Measurements from ENCODE around the gene FILIP1L. TPM values are rescaled to one million over a fixed set of nuclear protein-coding genes. Genes with fewer than 3 reads are reported as not detected.

FILIP1L gene
- total RNA-seq, 1 donor from 2014 or later = 42.7 TPM

DNA sequence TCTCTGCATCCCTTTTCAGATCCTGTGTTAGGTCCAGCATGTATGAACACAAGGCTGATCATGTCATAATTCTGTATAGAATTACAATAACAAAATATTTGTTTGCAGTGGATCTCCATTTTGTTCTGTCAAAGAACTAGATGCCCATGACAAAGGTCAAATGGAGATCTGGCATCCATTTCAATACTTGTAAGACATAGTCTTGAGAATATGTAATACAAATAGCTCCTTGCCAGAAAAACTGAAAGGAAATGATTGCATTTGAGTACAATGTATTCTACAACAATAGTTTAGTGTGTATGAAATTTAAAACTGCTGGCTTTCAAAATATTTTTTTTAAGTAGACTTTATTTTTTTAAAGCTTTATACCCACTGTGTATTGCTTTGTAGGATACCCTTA lies 195.6 kb downstream of the FILIP1L start:
- peak; percentile 84 for DNase-seq

- DNase-seq = no peak
Observed at GRCh38 chr3:99915906-99916432, 198.3 kb downstream of the FILIP1L start.

GRCh38 chr3:99911433-99911832 lies 202.9 kb downstream of the FILIP1L start:
- no peak for DNase-seq

GRCh38 chr3:99910752-99911290 lies 203.5 kb downstream of the FILIP1L start:
- no peak for DNase-seq

DNA sequence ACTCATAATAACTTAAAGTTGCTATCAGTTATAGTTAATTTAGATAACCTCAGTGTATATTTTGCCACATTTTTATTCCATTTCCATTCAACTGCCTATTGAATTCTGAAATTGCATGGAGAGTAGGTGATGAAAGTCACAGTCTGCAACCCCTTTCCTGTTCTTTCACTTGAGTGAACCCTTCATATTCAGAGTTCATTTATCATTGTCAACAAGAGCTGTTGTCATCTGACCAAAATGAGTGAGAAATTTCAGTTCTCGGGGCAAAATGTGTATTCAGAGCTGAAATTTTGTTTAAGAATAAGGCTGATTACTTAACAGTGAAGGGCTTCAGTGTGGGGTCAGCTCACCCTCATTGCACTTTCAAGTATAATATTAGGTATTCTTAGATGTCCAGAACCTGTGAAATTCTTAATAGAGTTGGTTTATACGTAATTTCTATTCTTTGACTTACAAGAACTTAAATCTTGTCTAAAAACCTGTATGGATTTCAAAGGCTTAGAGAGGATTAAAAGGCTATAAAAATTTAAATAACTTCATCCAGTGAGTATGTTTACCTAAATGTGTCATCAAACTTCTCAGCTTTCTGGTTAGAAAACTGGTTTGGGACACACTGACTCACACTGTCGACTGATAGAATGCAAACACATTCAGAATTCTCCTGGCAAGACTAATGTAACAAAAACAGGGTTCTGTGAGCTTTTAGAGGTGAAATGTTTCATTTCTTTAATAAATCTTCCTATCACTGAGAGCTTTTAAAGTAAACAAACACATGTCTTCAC lies 204.4 kb downstream of the FILIP1L start:
- DNase-seq = peak; percentile 41

DNA sequence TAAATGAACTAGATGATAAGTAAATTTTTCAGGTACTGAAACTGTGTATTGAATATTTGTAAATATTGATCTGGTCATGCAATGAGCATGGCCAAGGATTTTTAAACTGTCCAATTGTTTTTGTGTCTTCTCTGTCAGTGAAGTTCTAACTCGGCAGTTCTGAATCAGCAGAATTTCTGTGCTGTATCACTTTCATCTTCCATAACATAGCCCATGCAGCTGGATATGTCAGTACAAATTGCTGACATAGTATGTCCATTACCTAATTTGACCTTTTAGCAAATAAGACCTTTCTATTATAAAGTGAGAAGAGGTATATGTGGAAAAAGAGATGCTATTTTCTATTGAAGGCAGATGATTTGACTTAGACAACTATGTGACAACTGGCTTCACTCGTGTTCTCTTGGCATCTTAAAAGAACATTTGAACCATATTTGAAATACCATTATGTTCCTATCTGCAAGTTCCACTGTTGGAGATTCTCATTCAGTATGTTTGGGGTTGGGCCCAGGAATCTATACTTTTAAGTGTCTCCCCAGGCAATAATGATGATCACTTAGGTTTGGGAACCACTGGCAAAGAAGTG lies 206.2 kb downstream of the FILIP1L start:
- DNase-seq = no peak

DNA sequence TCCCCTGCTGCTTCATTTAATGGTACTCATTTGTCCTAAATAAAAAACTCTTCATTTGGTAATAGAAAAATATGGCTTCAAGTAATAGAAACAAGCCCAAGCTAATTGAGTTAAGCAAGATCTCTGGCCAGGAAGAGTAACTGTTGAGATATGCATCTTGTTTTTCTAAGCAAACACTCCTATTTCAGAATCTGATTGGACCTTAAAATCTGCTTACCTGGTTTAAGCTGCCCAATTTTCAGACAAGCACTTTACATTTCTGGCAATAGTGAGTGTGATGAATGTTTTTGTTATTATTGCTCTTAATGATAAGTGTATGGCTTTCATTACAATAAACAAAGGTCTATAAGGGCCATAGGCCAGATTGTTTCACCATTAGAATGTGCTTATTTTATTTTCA lies 210.4 kb downstream of the FILIP1L start:
- DNase-seq = no peak

GRCh38 chr3:99902091-99902490 lies 212.2 kb downstream of the FILIP1L start:
- peak; percentile 40 for DNase-seq

DNA sequence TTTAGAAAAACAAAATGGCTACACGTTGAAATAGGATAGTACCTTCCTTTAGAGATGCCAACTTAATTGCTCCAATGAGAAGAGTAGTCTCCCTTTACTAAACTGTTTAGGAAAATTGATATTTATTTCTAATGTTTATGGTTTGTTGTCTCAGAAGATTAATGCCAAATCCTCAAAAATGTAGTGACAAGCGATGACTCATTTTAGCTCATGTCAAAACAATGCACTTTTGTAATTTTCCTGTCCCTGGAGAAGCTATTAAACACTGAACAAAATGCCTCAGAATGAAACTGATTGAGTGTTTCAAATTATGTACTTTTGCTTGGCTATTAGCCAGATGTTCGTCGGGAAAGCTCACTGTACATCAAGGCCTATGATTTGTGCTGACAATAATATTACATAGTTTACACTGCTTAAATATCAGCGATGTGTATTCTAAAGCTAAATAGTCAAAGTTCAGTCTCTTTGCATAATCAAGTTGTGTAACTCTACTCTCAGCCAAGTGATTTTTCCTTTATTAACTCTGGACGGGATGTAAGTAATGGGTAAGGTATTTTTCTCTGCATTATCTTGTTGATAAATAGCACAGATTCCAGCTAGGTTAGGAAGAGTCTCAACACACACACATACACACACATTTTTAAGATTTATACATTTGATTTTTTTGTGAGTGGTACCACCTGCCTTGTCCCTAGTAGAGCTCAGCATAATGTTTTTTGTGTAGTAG lies 212.9 kb downstream of the FILIP1L start:
- DNase-seq = peak; percentile 90

DNA sequence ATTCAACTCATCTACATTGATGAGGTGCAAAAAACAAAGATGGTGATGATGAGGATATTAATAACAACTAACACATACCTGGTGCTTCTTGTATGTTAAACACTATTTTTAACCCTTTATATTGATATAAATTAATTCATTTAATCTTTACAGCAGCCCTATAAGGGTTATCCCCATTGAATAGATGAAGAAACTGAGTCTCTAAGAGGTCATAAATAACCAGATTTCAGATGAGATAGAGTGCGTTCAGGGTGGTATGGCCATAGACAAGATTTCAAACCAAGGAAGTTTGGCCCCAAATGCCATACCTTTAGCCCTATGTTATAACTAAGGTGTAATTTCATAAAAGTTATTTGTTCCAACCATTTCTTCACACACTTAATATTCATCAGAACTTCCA lies 214.1 kb downstream of the FILIP1L start:
- DNase-seq = no peak

DNA sequence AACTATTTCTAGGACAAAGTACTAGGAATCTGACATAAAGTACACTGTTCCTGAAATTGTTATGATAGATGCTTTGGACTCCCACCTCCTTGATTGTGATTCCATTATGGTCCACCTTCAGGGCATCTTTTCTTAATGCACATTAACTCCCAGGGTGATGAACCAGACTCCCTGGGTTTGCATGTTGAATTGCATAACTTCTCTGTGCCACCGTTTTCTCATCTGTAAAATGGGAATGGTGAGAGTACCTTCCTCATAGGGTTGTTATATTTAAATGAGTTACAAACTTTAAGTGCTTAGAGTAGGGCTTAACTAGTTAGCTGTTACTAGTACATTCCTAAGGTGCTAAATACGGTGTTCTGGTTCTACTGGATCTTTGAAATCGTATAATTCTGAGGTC lies 214.7 kb downstream of the FILIP1L start:
- no peak for DNase-seq

DNA sequence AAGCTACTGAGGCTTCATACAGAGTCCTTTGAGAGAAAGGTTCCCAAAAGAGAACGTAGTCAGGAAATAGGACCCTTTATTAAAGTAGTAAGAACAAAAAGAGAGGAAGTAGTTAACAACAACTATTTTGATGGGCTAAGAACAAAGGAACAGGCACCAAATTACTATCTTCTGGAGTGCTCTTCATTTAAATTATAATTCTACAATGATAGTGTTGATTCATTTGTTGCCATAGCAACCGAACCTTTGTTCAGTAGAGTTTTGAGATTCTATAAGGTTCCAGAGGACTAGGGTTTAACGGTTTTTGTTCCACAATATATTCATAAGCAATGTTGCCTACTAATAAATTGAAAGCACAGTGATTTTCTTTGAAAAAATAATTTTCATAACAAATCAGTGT lies 217.8 kb downstream of the FILIP1L start:
- peak; percentile 42 for DNase-seq

- peak; percentile 74 for DNase-seq
Observed at GRCh38 chr3:99895703-99896441, 218.4 kb downstream of the FILIP1L start.

DNA sequence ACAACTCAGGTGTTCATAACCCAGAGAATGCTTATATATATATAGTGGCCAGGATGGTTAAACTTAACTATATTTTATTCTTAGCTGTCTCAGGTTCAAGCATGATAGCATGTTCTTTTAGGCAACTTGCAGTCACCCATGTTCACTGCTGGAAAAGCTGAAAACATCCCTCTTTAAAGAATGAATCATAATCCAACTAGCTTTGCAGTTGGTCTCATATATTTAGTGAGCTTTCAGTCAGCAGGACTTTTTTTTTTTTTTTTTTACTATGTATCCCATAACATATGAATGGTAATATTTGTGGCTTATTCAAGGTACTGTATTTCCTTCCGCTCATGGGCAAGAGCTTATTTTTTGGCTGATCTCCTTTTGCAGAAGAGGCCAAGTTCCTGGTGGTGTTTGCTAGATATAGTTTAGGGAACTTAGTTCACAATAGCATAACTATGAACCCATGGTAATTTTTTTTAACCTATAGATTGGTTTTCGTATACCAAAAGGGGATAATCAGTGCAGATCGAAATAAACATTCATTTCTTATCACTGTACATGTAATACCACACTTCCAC lies 219.1 kb downstream of the FILIP1L start:
- no peak for DNase-seq

- no peak for DNase-seq
Observed at GRCh38 chr3:99892332-99892731, 222.0 kb downstream of the FILIP1L start.

DNA sequence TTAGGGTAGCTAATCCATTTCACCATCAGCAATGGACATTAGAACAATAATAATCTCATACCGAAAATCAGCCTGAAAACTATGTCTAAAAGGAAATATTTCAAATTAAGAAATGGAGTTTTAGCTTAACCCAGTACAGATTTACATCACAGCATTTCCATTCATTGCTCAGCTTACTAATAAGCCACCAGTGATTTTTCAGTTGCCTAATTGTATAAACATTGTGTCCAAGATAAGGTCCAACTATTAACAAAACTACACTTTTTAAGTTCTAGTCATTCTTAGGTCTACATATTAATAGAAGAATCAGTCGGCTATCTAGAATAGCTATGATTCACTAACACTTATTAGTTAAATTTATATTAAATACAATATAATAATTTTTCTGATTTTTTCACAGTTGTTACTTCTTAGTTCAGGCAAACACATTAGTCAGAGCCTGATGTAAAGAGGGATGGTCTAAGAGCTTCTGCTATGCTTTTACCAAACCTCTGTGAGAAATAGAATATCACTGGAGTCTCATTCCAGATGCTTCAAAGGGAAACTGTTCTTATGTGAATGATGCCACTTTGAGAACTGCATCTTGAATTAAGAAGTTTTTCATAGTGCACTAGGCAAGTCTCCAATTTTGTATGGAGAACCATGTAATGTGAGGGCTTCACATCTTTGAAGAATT lies 222.6 kb downstream of the FILIP1L start:
- no peak for DNase-seq

GRCh38 chr3:99885851-99886250 lies 228.4 kb downstream of the FILIP1L start:
- DNase-seq = no peak

GRCh38 chr3:99885085-99885484 lies 229.2 kb downstream of the FILIP1L start:
- DNase-seq = no peak

DNA sequence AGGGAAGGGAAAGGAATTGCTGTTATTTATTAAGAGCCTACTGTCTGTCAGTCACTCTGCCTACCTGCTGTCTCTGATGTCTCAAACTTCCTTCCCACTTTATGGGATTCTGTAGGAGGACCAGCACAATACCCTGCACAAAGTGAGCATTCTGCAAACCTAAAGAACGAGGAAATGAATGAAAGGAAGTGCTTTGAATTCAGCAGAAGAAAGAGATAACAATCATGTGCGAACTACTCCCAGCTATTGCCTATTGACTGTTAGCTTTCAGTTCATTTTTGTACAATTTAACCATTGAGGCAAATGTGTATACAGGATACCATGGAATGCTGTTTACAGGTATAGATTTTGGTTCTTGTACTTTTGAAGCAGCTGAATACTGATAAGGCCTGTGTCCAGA lies 229.8 kb downstream of the FILIP1L start:
- DNase-seq = peak; percentile 51

- no peak for DNase-seq
Observed at GRCh38 chr3:99883693-99884092, 230.6 kb downstream of the FILIP1L start.

- peak; percentile 63 for DNase-seq
Observed at GRCh38 chr3:99883138-99883461, 231.2 kb downstream of the FILIP1L start.
